Measurements from ENCODE around the gene SYS1.

GRCh38 chr20:45316150-45317080 lies 46.5 kb upstream of the SYS1 start:
- TF ChIP-seq CTCF (IDR thresholded peaks at IDR 0.05) (no peak), EZH2 (IDR thresholded peaks at IDR 0.05; ENCODE audit: borderline replicate concordance, insufficient read depth, low read depth, low read length, poor library complexity, severe bottlenecking) (no peak)

All from B cell (primary cell).